ENCODE measurements around the gene OTUB1.

Gene OTUB1

DNA sequence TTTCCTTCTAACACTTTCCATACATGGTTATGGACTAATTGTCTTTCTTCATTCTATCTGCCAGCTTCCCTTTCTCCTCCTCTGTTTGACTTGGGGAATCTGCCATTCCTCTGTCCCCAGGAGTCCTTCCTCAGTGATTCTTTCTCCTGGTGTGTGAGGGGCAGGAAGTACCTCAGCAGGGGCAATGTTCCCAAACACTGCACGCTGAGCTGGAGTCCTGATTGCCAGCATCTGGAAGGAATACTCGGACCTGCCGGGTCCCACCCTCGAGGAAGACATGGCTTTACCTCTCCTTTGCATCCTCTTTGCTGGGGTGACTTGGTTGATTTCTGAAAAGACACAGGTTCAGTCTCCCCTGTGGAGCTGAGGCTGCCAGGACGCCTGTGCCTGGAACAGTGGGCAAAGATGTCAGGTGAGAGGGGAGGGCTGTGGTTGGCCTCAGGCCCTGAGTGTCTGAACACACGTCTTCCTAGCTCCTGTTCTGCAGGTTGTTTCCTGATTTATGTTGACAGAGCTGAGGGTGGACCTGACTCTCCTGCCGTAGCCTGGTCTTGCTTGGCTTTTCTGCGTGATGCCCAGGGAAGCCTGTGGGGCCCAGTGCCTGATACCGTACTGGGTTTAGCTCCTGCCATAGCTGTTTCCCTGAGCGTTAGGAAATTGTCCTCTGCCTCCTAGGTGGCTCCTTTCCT lies 7.5 kb upstream of the OTUB1 start:
- DNase-seq = no peak

GRCh38 chr11:63979426-63979825 lies 6.8 kb upstream of the OTUB1 start:
- DNase-seq = no peak

DNA sequence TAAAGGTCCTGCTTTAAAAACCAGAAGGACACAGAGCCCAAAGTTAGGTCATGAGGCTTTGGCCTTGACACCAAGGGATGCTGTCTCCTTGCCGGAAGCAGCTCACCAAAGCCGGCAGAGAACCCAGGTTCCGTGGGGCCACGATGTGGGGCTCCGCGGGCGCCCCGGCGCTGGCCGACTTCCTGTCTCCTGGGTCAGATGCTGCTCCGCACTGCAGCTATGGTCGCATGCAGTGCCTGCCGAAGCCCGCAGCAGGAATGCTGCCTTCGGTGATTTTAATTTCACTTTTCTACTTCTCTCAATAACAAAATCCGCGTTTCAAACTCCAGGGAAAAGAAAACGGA lies 454 bp upstream of the OTUB1 start:
- peak in 4 of 5 donors; percentile 52 to 82 (median 62) for DNase-seq

GRCh38 chr11:63986932-63987513 lies 785 bp downstream of the OTUB1 start:
- DNase-seq = no peak

- DNase-seq = no peak
These were observed 5.3 kb downstream of the OTUB1 start for GRCh38 chr11:63991558-63991957.

GRCh38 chr11:63993100-63993499 lies 6.9 kb downstream of the OTUB1 start:
- no peak for DNase-seq

- no peak for DNase-seq
These were observed 7.8 kb downstream of the OTUB1 start for GRCh38 chr11:63993993-63994392.

DNA sequence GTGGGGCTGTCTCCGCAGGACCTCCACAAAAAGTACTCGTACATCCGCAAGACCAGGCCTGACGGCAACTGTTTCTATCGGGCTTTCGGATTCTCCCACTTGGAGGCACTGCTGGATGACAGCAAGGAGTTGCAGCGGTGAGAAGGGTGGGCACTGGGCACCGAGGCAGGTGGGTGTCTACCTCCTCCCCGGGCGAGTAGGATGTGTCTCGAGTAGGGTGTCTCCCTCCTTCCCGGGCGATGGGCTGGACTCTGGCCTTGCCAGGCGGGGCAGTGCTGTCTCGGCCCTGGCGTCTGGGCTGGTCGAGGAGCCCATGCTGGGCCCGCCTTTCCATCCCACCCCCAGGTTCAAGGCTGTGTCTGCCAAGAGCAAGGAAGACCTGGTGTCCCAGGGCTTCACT lies 10.3 kb downstream of the OTUB1 start:
- no peak for DNase-seq

- DNase-seq = no peak
These were observed 11.0 kb downstream of the OTUB1 start for GRCh38 chr11:63997104-63997700.

DNA sequence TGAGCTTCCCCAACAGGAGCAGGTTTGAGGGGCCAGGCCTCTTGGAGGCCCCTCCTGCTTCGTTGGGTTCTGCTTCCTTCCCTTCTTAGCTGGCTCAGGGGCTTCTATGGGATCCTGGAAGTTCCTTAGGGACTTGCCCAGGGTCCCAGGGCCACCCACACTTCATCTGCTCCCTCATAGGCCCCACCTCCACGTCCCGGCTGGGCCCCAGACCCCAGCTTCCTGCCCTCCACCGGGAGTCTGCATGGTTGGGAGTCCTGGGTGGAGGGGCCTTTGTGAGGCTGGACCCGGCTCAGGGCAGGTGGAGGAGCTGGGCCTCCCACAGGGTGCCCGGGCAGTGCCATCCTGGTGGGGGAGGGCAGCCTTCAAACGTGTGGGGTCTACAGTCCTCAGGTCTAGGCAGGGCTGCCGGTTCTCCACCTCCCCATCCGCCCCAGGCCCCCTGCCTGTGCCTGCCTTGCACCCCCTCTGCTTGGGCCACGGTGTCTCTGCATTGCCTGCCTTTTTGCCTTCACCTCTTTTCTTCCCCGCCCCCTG lies 11.6 kb downstream of the OTUB1 start:
- no peak for DNase-seq

DNA sequence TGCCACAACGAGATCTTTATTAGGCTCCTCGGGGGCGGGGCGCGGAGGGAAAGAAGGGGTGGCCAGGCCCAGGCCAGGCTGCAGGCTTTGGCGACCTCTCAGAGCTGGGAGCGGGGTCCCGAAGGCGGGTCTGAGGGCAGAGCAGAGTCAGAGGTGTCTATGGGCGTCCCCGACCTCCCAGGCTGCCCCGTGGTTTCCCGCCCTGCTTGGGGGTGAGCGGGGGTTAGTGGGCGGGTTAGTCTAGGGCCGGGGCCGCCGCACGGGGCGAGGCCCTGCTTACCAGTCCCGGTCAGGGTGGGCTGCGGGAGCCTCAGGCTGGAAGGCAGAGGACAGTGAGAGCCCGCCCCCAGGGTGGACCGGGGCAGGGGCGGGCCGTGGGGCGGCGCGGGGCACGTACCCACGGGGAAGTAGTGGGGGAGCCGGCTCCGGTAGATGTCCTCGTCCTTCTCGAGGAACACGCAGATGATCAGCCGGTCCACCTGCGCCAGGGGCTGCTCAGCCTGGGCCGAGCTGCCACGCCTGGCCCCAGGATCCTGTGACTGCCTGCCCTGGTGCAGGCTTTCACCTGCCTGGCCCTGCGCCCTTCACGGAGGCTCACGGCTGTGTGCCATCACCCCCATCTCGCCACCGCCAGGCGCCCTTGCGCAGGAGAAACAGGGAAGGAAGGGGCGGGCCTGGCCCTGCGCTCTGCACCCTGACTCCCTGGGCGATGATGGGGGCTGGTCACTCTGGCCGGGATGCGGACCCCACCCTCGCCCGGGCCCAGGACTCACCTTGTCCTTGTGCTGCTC lies 12.5 kb downstream of the OTUB1 start:
- DNase-seq = no peak

GRCh38 chr11:63999349-64000025 lies 13.2 kb downstream of the OTUB1 start:
- DNase-seq = peak; percentile 36 to 57 (median 50)

- peak; percentile 60 to 78 (median 68) for DNase-seq
These were observed 13.9 kb downstream of the OTUB1 start for GRCh38 chr11:64000026-64000739.

- DNase-seq = no peak
These were observed 14.7 kb downstream of the OTUB1 start for GRCh38 chr11:64000740-64001483.

DNA sequence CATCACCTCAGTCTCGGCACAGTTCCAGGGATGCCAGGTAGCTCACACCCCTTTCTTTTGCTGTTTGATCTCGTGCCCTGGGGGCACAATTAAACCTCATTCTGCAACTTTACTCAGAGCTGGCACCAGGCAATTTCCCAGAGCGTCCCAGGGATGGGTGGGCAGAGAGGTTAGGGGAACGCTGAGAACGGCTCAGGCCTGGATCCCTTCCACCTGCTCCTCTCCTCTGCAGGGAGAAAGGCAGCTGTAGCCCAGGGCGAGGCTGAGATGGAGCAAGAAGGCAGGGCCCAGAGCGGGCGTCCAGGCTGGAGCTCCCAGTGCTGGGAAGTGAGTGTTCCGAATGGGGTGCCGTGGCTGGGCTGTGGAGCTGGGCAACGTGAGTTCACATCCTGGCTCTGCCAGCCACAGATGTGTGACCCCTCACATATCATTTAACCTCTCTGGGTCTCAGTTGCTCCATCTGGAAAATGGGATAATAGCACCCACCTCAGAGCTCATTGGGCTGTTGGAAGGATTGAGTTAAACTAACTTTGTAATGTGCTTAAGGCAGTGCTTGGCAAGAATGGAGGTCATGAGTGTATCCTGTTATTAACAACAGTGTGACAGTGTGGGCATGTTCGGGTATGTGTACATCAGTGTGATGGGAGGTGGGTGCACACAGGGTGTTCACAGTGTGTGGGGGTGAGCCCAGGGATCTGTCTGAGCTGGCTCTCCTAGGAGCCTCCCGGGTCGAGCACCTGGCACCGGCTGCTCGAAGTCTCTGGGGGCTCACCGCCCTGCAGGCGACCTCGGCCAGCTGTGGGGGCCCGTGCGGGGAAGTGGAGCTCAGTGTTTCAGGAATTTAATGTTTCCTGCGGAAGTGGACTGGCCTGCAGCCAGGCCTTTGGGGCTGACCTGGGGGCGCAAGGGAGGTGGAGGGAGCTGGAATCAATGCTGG lies 15.5 kb downstream of the OTUB1 start:
- no peak for DNase-seq

- DNase-seq = no peak
These were observed 17.8 kb downstream of the OTUB1 start for GRCh38 chr11:64003807-64004589.

DNA sequence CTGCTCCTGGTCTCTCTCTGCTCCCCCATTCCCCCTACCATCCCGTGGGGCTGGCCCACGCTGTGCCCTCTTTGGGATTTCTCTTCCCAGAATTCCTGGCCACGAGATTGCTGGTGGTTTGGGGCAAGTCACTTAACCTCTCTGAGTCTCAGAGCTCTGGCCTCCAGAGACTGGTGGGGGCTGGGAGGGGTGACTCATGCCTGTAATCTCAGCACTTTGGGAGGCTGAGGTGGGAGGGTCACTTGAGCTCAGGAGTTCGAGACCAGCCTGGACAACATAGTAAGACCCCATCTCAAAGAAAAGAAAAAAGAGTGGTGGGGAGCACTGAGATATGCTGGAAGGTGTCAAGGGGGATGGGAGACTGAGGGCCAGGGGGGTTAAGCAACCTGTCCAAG lies 18.3 kb downstream of the OTUB1 start:
- no peak for DNase-seq

DNA sequence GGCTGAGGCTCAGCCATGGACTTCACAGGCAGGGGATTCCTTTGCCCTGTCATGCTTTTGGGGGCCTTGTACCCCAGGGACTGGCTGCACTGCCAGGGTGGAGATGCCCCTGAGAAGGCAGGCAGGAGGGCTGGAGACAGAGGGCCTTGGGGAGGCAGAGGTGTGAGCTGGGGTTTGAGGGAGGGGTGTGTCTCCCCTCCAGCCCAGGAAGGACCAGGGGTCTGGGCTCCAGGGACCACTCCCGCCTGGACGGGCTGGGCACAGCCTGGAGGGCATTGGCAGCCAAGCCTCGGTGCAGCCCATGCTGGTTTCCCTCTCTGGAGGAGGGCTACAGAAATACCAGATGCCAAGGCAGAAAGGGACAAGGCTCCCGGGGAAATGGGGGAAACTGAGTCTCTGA lies 19.5 kb downstream of the OTUB1 start:
- no peak for DNase-seq

DNA sequence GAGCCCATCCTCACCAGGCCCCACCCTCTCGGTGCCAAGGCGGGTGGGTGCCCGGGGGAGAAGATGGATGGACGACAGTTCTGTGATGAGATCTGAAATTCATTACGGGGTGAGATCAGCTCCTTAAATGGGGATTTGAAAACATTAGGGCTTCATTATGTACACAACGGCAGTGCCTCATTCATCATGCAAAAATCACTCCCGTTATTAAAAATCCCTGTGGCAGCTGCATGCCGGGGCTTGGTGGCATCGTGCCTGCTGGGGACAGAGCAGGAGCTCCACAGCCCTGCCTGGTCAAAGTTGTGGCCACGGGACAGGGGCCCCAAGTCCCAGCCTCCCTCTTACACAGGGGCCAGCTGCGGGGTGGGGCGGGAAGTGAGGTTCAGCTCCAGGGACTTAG lies 20.2 kb downstream of the OTUB1 start:
- no peak for DNase-seq
